CD14-positive monocyte (primary cell): ENCODE results near the gene NEK10. TPM values are rescaled to one million over a fixed set of nuclear protein-coding genes. Genes with fewer than 3 reads are reported as not detected.

Experiments used
- DNase-seq, 3 donors: peaks; one replicate each; pipeline ENCODE4 v3.0.0-alpha.2; 2011 to 2022
- H2AFZ ChIP-seq: 2 replicates; pipeline ENCODE4 v1.6.0; 2012; ENCODE audit warnings: mild to moderate bottlenecking, low read depth, low read length, inconsistent platforms; ENCODE audit not compliant: insufficient read depth, poor library complexity, severe bottlenecking
- H3K27ac ChIP-seq, 2 donors: 1 replicate in 1 of 2; 2 replicates in 1 of 2; pipeline ENCODE4 v1.5.1; 2012 to 2013; ENCODE audit warnings: low read length in 2 of 2, control low read depth in 1 of 2, inconsistent platforms in 1 of 2, low read depth in 1 of 2, mild to moderate bottlenecking in 1 of 2
- H3K27me3 ChIP-seq, 2 donors: one replicate each; pipeline versions ENCODE4 v1.6.0 to v1.6.1; 2011 to 2013; ENCODE audit warnings: low read length in 2 of 2; ENCODE audit not compliant: control insufficient read depth in 2 of 2, insufficient read depth in 2 of 2
- H3K36me3 ChIP-seq, 2 donors: replicated peaks in 1 of 2; 1 replicate in 1 of 2; 2 replicates in 1 of 2; pipeline versions ENCODE4 v1.5.1 to v1.6.1; 2012 to 2013; ENCODE audit warnings: low read length in 2 of 2, control low read depth in 1 of 2, inconsistent platforms in 1 of 2, mild to moderate bottlenecking in 1 of 2; ENCODE audit not compliant: insufficient read depth in 2 of 2, control insufficient read depth in 1 of 2
- H3K4me1 ChIP-seq, 2 donors: 1 replicate in 1 of 2; 2 replicates in 1 of 2; pipeline versions ENCODE4 v1.5.1 to v1.6.1; 2012 to 2013; ENCODE audit warnings: low read length in 2 of 2, control low read depth in 1 of 2, inconsistent platforms in 1 of 2, mild to moderate bottlenecking in 1 of 2, moderate library complexity in 1 of 2; ENCODE audit not compliant: insufficient read depth in 2 of 2, control insufficient read depth in 1 of 2
- H3K4me2 ChIP-seq: replicated peaks from 2 replicates; pipeline ENCODE3; 2012; ENCODE audit warnings: low read length, moderate library complexity, mild to moderate bottlenecking; ENCODE audit not compliant: poor library complexity, severe bottlenecking; ENCODE audit errors: extremely low read depth
- H3K4me3 ChIP-seq, 3 experiments: fragments of 200-600 bp in 1 of 3; sonication (generic) in 1 of 3; replicated peaks in 1 of 3; 1 replicate in 2 of 3; 2 replicates in 1 of 3; pipeline ENCODE4 v1.5.1; 2011 to 2013; ENCODE audit warnings: low read length in 3 of 3, mild to moderate bottlenecking in 3 of 3, control low read depth in 2 of 3, low read depth in 2 of 3, inconsistent platforms in 1 of 3, moderate library complexity in 1 of 3
- H3K79me2 ChIP-seq: 2 replicates; pipeline ENCODE4 v1.6.0; 2012; ENCODE audit warnings: mild to moderate bottlenecking, control low read depth, inconsistent platforms, low read length, moderate library complexity; ENCODE audit not compliant: insufficient read depth
- H3K9ac ChIP-seq: 2 replicates; pipeline ENCODE4 v1.6.0; 2017; ENCODE audit warnings: low read length, mild to moderate bottlenecking; ENCODE audit not compliant: insufficient read depth, poor library complexity, severe bottlenecking
- H3K9me3 ChIP-seq, 2 donors: replicated peaks in 1 of 2; 1 replicate in 1 of 2; 2 replicates in 1 of 2; pipeline versions ENCODE4 v1.5.1 to v1.6.1; 2012 to 2013; ENCODE audit warnings: low read length in 2 of 2, control low read depth in 1 of 2; ENCODE audit not compliant: control insufficient read depth in 1 of 2, insufficient read depth in 1 of 2
- H4K20me1 ChIP-seq: 2 replicates; pipeline ENCODE4 v1.6.0; 2012; ENCODE audit warnings: mild to moderate bottlenecking, low read length, control low read depth, moderate library complexity; ENCODE audit not compliant: insufficient read depth
- H3K27ac Mint-ChIP-seq, 7 donors: one replicate each; pipeline ENCODE4 v1.8.0; 2020; ENCODE audit warnings: mild to moderate bottlenecking in 7 of 7, mixed read lengths in 7 of 7, moderate library complexity in 6 of 7, inconsistent platforms in 2 of 7
- H3K27me3 Mint-ChIP-seq, 3 donors: one replicate each; pipeline ENCODE4 v1.8.0; 2021 to 2022; ENCODE audit warnings: low read depth in 3 of 3, mild to moderate bottlenecking in 3 of 3, mixed read lengths in 3 of 3, moderate library complexity in 3 of 3, inconsistent platforms in 1 of 3
- H3K36me3 Mint-ChIP-seq, 2 donors: one replicate each; pipeline ENCODE4 v1.8.0; 2020; ENCODE audit warnings: mixed read lengths in 2 of 2, inconsistent platforms in 1 of 2, mild to moderate bottlenecking in 1 of 2
- H3K4me1 Mint-ChIP-seq: one replicate; pipeline ENCODE4 v1.8.0; 2020; ENCODE audit warnings: mild to moderate bottlenecking, mixed read lengths
- H3K4me3 Mint-ChIP-seq, 2 donors: one replicate each; pipeline ENCODE4 v1.8.0; 2020; ENCODE audit warnings: mild to moderate bottlenecking in 2 of 2, mixed read lengths in 2 of 2, moderate library complexity in 1 of 2
- H3K9me3 Mint-ChIP-seq, 7 donors: one replicate each; pipeline ENCODE4 v1.8.0; 2020 to 2022; ENCODE audit warnings: mixed read lengths in 7 of 7, mild to moderate bottlenecking in 6 of 7, moderate library complexity in 6 of 7, inconsistent platforms in 2 of 7
- WGBS: methylation state at CpG from one replicate; pipeline ENCODE4 v1.1.5; 2013; ENCODE audit warnings: missing lambda C conversion rate; ENCODE audit not compliant: insufficient coverage; 5-methylcytosine and 5-hydroxymethylcytosine counted together
- intact Hi-C, 2 donors: fragments of 100-400 bp; cut with micrococcal nuclease; formaldehyde crosslinking; loops; one replicate each; pipeline versions ENCODE4 v1.15.0 to v1.15.1; 2023
- polyA plus RNA-seq, 3 donors: library from polyadenylated mRNA; depleted of rRNA in 1 of 3; unstranded in 2 of 3; stranded (reverse) in 1 of 3; fragments of 300-500 nt in 2 of 3; fragments of >200 nt in 1 of 3; fragmentation: Illumina TruSeq in 2 of 3; gene quantifications; 1 replicate in 2 of 3; 2 replicates in 1 of 3; pipeline ENCODE4 v1.2.3, GENCODE V29; 2012 to 2021
- TF ChIP-seq, protein P1 (sequence below): fragments of 200-600 bp; IDR thresholded peaks from one replicate; pipeline ENCODE4 v1.8.0; 2022; ENCODE audit warnings: antibody characterized with exemption, mild to moderate bottlenecking

NEK10 gene
- polyA plus RNA-seq, 3 donors = not detected

DNA sequence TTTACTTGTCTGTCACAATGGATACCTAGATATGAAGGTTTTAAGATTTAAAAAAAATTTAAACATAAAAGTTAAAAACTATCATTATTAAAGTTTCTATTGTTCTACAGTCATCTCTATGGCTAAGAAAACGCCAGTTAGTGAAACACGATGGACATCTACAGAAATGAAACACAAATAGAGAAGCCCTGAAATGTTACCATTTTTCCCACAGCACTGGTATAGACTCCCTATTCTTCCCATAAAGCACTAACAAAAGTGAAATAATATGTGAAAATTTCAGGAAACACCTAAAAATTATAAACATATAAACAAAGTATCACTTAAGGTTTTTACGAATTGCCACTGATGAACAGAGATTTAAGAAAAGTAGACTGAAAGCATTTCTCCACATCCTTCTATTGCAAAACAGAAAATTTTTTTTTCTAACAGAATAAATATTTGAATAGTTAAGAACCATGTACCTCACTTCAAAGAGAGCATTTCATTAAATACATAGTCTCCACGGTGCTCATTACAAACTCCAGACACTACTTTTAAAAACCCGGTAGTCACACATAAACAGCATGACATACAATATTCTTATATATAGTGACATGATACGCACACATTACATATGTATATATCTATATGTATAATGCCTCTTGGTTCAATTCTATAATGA, 7.1 kb upstream of the NEK10 start:
- Histone ChIP-seq H3K9ac (no peak overlapping the region), H3K79me2 (no peaks in the 10 kb centered on the region), H3K27me3 (no peaks in the 10 kb centered on the region), H3K36me3 (peaks cover 18 to 43% of the 10 kb centered on the region in 2 donors), H3K4me2 (no peak overlapping the region), H3K27ac (no peak overlapping the region), H2AFZ (no peak overlapping the region), H3K9me3 (no peaks in the 10 kb centered on the region), H3K4me3 (no peak overlapping the region), H4K20me1 (no peaks in the 10 kb centered on the region), H3K4me1 (no peaks in the 10 kb centered on the region)
- intact Hi-C loops = no loop called here
- Mint-ChIP-seq H3K36me3 (peaks cover 19 to 25% of the 10 kb centered on the region in 2 donors), H3K27me3 (no peaks in the 10 kb centered on the region), H3K27ac (no peak overlapping the region), H3K9me3 (no peaks in the 10 kb centered on the region), H3K4me1 (no peaks in the 10 kb centered on the region), H3K4me3 (no peak overlapping the region)
- TF ChIP-seq, protein P1, sequence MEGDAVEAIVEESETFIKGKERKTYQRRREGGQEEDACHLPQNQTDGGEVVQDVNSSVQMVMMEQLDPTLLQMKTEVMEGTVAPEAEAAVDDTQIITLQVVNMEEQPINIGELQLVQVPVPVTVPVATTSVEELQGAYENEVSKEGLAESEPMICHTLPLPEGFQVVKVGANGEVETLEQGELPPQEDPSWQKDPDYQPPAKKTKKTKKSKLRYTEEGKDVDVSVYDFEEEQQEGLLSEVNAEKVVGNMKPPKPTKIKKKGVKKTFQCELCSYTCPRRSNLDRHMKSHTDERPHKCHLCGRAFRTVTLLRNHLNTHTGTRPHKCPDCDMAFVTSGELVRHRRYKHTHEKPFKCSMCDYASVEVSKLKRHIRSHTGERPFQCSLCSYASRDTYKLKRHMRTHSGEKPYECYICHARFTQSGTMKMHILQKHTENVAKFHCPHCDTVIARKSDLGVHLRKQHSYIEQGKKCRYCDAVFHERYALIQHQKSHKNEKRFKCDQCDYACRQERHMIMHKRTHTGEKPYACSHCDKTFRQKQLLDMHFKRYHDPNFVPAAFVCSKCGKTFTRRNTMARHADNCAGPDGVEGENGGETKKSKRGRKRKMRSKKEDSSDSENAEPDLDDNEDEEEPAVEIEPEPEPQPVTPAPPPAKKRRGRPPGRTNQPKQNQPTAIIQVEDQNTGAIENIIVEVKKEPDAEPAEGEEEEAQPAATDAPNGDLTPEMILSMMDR = no peak
- DNase-seq = no peak
- WGBS = no CpG with 5 or more reads among the region's 6 CpGs

DNA sequence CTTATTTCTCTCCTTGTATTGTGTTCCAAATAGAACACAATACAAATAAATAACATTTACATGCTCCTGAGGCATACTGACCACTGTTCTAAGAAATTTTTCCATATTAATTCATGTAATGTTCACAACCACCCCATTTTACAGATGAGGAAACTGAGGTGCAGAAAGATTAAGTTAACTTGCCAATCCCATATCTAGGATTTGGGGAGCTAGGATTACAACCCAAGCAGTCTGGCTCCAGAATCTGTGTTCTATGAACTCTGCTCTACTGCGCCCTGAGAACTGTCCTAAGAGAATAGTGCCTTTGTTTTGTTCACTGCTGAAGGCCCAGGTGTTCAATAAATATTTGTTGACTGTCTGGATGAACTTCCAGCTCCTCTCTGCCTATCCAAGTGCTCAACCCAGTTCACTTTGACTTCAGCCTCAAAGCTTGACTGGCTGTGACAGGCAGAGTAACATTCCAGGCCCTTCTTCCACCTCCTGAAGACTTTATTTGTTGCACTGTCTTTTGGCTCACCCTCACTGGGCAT, 3.1 kb downstream of the NEK10 start:
- Mint-ChIP-seq H3K27ac (peak overlapping the region in 1 of 7 donors; percentile 19), H3K27me3 (peaks cover 7 to 15% (median 10%) of the 10 kb centered on the region in 3 donors), H3K9me3 (peaks cover 0 to 2% (median 0%) of the 10 kb centered on the region in 7 donors), H3K4me1 (peaks cover 15% of the 10 kb centered on the region), H3K4me3 (no peak overlapping the region), H3K36me3 (no peaks in the 10 kb centered on the region)
- H3K79me2 ChIP-seq = no peaks in the 10 kb centered on the region
- no peak overlapping the region for H2AFZ ChIP-seq
- H3K4me3 ChIP-seq = no peak overlapping the region
- DNase-seq = no peak
- no peaks in the 10 kb centered on the region for H3K36me3 ChIP-seq
- H3K4me2 ChIP-seq = no peak overlapping the region
- H3K27me3 ChIP-seq = peaks cover 0 to 5% of the 10 kb centered on the region in 2 donors
- H3K9me3 ChIP-seq = no peaks in the 10 kb centered on the region
- intact Hi-C loops = loop anchor here (10.0 kb wide), 2 partner anchors 119 to 299 kb away; partner anchors contain the start of gene SLC4A7 (in 2 of the 2)
- no peaks in the 10 kb centered on the region for H4K20me1 ChIP-seq
- 100% methylated on average over 1 of the region's 1 CpG for WGBS
- no peak overlapping the region for H3K27ac ChIP-seq
- peaks cover 8 to 14% of the 10 kb centered on the region in 2 donors for H3K4me1 ChIP-seq
- TF ChIP-seq, protein P1 = no peak
- no peak overlapping the region for H3K9ac ChIP-seq
